Right lobe of liver (tissue), 4 donors: ENCODE measurements around the gene NHLRC1.

Source experiments
- POLR2A ChIP-seq: fragments of 450-650 bp; IDR thresholded peaks from one replicate; pipeline ENCODE4 v1.6.1; 2017; ENCODE audit warnings: antibody characterized with exemption, mild to moderate bottlenecking
- TF ChIP-seq, protein P1 (sequence below), 4 donors: fragments of 200-600 bp in 3 of 4; fragments of 450-650 bp in 1 of 4; IDR thresholded peaks; one replicate each; pipeline versions ENCODE4 v1.5.1 to v1.8.0; 2016 to 2022; ENCODE audit warnings: antibody characterized with exemption in 4 of 4, mild to moderate bottlenecking in 2 of 4
- donor health status: DM: no; HTN: no; CAD: no.
- donor health status: DM: no; HTN: no; CAD: no.
- donor health status: DM: no; HTN: yes; CAD: no.

DNA sequence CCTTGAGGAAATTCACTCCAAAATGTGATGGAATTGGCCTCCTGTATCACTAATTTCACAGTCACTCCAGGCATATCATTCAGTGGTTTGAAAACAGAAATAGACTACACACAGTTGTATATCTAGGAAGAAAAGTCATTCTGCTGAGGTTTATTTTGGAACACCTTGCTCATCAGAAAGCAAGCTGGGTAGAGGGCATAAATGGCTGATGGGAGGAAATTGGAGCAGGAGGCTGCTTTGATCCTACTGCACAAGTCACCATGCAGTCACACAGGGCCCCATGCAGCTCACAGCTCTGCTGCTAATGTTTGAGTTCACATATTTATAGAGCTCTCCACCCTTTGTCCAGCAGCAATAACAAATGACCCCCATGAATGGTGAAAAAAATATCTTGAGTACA lies 12.3 kb downstream of the NHLRC1 start:
- TF ChIP-seq, protein P1, sequence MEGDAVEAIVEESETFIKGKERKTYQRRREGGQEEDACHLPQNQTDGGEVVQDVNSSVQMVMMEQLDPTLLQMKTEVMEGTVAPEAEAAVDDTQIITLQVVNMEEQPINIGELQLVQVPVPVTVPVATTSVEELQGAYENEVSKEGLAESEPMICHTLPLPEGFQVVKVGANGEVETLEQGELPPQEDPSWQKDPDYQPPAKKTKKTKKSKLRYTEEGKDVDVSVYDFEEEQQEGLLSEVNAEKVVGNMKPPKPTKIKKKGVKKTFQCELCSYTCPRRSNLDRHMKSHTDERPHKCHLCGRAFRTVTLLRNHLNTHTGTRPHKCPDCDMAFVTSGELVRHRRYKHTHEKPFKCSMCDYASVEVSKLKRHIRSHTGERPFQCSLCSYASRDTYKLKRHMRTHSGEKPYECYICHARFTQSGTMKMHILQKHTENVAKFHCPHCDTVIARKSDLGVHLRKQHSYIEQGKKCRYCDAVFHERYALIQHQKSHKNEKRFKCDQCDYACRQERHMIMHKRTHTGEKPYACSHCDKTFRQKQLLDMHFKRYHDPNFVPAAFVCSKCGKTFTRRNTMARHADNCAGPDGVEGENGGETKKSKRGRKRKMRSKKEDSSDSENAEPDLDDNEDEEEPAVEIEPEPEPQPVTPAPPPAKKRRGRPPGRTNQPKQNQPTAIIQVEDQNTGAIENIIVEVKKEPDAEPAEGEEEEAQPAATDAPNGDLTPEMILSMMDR (IDR thresholded peaks at IDR 0.05): no peak
- no peak for TF ChIP-seq POLR2A
